CD4-positive, alpha-beta memory T cell (primary cell): ENCODE results near the gene PCSK6. TPM values are rescaled to one million over a fixed set of nuclear protein-coding genes. Genes with fewer than 3 reads are reported as not detected.
A peak's percentile ranks its signal among the peaks of the same experiment; 100 is the strongest.

Experiments used
- CTCF ChIA-PET: fragments of 350-600 bp; sonication (Branson Sonifier 250); formaldehyde crosslinking; loops from one replicate; lab custom pipeline; 2021; ENCODE audit warnings: inconsistent platforms; ENCODE audit not compliant: partially characterized antibody; lab: Charles Lee
- POLR2A ChIA-PET: fragments of 350-600 bp; sonication (Branson Sonifier 250); formaldehyde crosslinking; loops from one replicate; lab custom pipeline; 2021; ENCODE audit not compliant: partially characterized antibody; lab: Charles Lee
- DNase-seq, 5 donors: peaks; one replicate each; pipeline versions ENCODE4 v3.0.0 to v3.0.0-alpha.2; 2020 to 2022; ENCODE audit warnings: mixed read lengths in 1 of 5
- H3K27ac ChIP-seq: one replicate; pipeline ENCODE4 v1.7.0; 2013; ENCODE audit warnings: low read depth, low read length
- H3K27me3 ChIP-seq: 2 replicates; pipeline ENCODE4 v1.7.0; 2013; ENCODE audit warnings: mild to moderate bottlenecking, low read length, moderate library complexity; ENCODE audit not compliant: insufficient read depth
- H3K36me3 ChIP-seq: 2 replicates; pipeline ENCODE4 v1.7.0; 2013; ENCODE audit warnings: mild to moderate bottlenecking, low read length, moderate library complexity; ENCODE audit not compliant: insufficient read depth
- H3K4me1 ChIP-seq: 2 replicates; pipeline ENCODE4 v1.7.0; 2013; ENCODE audit warnings: mild to moderate bottlenecking, low read length, moderate library complexity; ENCODE audit not compliant: insufficient read depth
- H3K4me3 ChIP-seq, 2 donors: one replicate each; pipeline ENCODE4 v1.7.0; 2013; ENCODE audit warnings: low read length in 2 of 2, mild to moderate bottlenecking in 1 of 2
- H3K9me3 ChIP-seq, 2 donors: one replicate each; pipeline ENCODE4 v1.7.0; 2013; ENCODE audit warnings: low read length in 2 of 2, control low read depth in 1 of 2; ENCODE audit not compliant: control insufficient read depth in 1 of 2
- H3K27ac Mint-ChIP-seq, 7 donors: one replicate each; pipeline ENCODE4 v1.8.0; 2020 to 2021; ENCODE audit warnings: mixed read lengths in 7 of 7, mild to moderate bottlenecking in 6 of 7, inconsistent platforms in 3 of 7, moderate library complexity in 3 of 7
- H3K27me3 Mint-ChIP-seq, 2 donors: one replicate each; pipeline ENCODE4 v1.8.0; 2020 to 2021; ENCODE audit warnings: mixed read lengths in 2 of 2
- H3K36me3 Mint-ChIP-seq, 2 donors: one replicate each; pipeline ENCODE4 v1.8.0; 2020 to 2021; ENCODE audit warnings: mixed read lengths in 2 of 2, inconsistent platforms in 1 of 2, mild to moderate bottlenecking in 1 of 2
- H3K4me1 Mint-ChIP-seq, 4 donors: one replicate each; pipeline ENCODE4 v1.8.0; 2020 to 2021; ENCODE audit warnings: mixed read lengths in 4 of 4, mild to moderate bottlenecking in 1 of 4
- H3K4me3 Mint-ChIP-seq, 8 donors: one replicate each; pipeline ENCODE4 v1.8.0; 2020 to 2021; ENCODE audit warnings: mixed read lengths in 8 of 8, mild to moderate bottlenecking in 7 of 8, moderate library complexity in 6 of 8, inconsistent platforms in 3 of 8
- H3K9me3 Mint-ChIP-seq, 8 donors: one replicate each; pipeline ENCODE4 v1.8.0; 2020 to 2021; ENCODE audit warnings: mixed read lengths in 8 of 8, mild to moderate bottlenecking in 5 of 8, inconsistent platforms in 3 of 8, moderate library complexity in 1 of 8
- intact Hi-C: fragments of 100-400 bp; cut with micrococcal nuclease; formaldehyde crosslinking; loops from one replicate; pipeline ENCODE4 v1.15.1; 2023
- polyA plus RNA-seq, 2 donors: library from polyadenylated mRNA; unstranded; fragments of 300-500 nt; fragmentation: Illumina TruSeq; gene quantifications; one replicate each; pipeline ENCODE4 v1.2.3, GENCODE V29; 2021
- total RNA-seq, 2 experiments: library from RNA; stranded (reverse); gene quantifications; one replicate each; pipeline ENCODE4 v1.2.3, GENCODE V29; 2021

PCSK6 gene
- total and polyA plus RNA-seq, 4 experiments from 2014 or later: 0.08 to 0.53 (median 0.32) TPM

DNA sequence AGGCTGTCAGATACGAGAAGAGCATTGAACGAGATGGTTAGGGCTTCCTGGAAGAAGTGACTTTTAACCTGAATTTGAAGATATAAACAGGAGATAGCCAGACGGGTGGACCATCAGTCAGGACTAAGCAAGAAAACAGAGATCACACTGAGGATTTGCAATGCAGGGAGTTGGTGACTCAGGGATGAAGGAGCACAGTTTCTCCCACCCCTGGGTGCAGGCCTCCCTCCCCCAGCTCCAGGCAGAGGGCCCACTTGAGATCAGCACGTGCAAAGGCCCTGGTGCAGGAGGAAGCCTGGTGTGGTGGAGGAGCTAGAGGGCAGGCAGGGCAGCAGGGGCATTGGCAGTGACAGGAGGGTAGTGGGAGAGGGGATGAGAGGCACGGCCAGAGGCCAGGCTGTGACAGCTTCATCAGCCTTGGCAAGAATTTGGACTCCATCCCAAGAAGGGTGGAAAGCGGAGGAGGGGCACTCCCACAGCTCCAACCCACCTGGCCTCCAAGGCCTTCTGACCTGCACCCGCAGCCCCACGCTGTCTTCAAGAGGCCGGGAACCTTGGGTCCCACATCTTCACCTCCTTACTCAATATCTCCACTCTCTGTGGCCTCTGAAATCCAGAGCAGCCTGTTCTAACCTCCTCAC is 8.7 kb upstream of the PCSK6 start:
- intact Hi-C loops: no loop called here
- Histone ChIP-seq H3K4me3 (no peak overlapping the region), H3K36me3 (no peaks in the 10 kb centered on the region), H3K4me1 (peaks cover 5% of the 10 kb centered on the region), H3K27ac (no peak overlapping the region), H3K27me3 (peaks cover 7% of the 10 kb centered on the region), H3K9me3 (no peaks in the 10 kb centered on the region)
- Mint-ChIP-seq H3K27me3 (peaks cover 32 to 51% of the 10 kb centered on the region in 2 donors), H3K27ac (no peak overlapping the region), H3K4me1 (peaks cover 8 to 10% (median 9%) of the 10 kb centered on the region in 4 donors), H3K36me3 (no peaks in the 10 kb centered on the region), H3K4me3 (no peak overlapping the region), H3K9me3 (no peaks in the 10 kb centered on the region)
- DNase-seq: no peak
- CTCF ChIA-PET: no interaction called here
- POLR2A ChIA-PET: no interaction called here

DNA sequence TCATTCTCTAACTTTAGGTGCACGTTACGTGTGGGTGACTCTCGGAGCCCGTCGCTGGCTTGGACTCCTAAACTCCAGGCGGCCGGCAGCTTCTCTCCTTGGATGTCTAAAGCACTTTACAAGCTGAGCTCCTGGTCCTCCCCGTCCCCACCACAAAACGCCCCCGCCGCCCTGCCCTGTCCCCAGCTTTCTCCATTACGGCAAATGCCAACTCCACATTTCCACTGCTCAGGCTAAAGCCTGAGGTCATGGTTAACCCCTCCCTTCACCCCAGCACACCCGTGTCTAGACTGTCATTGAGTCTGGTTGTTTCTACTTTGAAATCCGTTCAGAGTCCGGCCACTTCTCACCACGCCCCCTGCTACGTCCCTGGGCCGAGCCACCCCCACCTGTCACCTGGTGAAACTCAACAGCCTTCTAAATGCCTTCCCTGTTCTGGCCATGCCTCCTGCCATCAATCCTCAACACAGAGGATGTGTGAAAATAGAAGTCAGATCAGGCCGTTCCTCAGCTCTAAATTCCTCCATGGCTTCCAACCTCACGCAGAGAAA is 8.1 kb upstream of the PCSK6 start:
- H3K27me3 Mint-ChIP-seq: peaks cover 32 to 51% of the 10 kb centered on the region in 2 donors
- no peak overlapping the region for H3K27ac Mint-ChIP-seq
- H3K4me1 ChIP-seq: peaks cover 5% of the 10 kb centered on the region
- H3K27ac ChIP-seq: no peak overlapping the region
- DNase-seq: no peak
- no peak overlapping the region for H3K4me3 Mint-ChIP-seq
- ChIA-PET CTCF (no interaction called here), POLR2A (no interaction called here)
- H3K9me3 ChIP-seq: no peaks in the 10 kb centered on the region
- no peaks in the 10 kb centered on the region for H3K36me3 Mint-ChIP-seq
- H3K4me3 ChIP-seq: no peak overlapping the region
- H3K36me3 ChIP-seq: no peaks in the 10 kb centered on the region
- H3K4me1 Mint-ChIP-seq: peaks cover 8 to 10% (median 9%) of the 10 kb centered on the region in 4 donors
- no peaks in the 10 kb centered on the region for H3K9me3 Mint-ChIP-seq
- intact Hi-C loops: no loop called here
- peaks cover 7% of the 10 kb centered on the region for H3K27me3 ChIP-seq

DNA sequence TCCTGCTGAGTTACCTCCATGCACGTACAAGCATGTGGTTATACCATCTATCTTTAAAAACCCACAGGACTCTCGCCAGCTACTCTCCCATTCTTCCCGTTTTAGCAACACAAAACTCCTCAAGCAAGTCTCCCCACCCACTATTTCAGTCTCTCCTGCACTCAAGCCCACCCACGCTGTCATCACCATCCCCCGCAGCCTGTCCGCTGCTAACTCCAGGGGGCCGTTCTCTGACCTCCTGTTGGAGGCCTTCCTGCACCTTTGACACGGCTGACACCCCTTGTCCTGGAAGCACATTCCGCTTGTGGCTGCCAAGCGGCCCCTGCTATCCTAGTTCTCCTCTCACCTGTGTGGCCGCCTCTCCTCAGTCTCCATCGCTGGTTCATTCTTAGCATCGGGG is 7.5 kb upstream of the PCSK6 start:
- Mint-ChIP-seq H3K4me1 (peaks cover 8 to 10% (median 9%) of the 10 kb centered on the region in 4 donors), H3K27ac (no peak overlapping the region), H3K4me3 (no peak overlapping the region), H3K9me3 (no peaks in the 10 kb centered on the region), H3K36me3 (no peaks in the 10 kb centered on the region), H3K27me3 (peaks cover 34 to 54% of the 10 kb centered on the region in 2 donors)
- CTCF ChIA-PET: no interaction called here
- POLR2A ChIA-PET: no interaction called here
- Histone ChIP-seq H3K4me1 (peaks cover 2% of the 10 kb centered on the region), H3K27ac (no peak overlapping the region), H3K4me3 (no peak overlapping the region), H3K36me3 (no peaks in the 10 kb centered on the region), H3K9me3 (no peaks in the 10 kb centered on the region), H3K27me3 (peaks cover 7% of the 10 kb centered on the region)
- no peak for DNase-seq
- intact Hi-C loops: no loop called here

DNA sequence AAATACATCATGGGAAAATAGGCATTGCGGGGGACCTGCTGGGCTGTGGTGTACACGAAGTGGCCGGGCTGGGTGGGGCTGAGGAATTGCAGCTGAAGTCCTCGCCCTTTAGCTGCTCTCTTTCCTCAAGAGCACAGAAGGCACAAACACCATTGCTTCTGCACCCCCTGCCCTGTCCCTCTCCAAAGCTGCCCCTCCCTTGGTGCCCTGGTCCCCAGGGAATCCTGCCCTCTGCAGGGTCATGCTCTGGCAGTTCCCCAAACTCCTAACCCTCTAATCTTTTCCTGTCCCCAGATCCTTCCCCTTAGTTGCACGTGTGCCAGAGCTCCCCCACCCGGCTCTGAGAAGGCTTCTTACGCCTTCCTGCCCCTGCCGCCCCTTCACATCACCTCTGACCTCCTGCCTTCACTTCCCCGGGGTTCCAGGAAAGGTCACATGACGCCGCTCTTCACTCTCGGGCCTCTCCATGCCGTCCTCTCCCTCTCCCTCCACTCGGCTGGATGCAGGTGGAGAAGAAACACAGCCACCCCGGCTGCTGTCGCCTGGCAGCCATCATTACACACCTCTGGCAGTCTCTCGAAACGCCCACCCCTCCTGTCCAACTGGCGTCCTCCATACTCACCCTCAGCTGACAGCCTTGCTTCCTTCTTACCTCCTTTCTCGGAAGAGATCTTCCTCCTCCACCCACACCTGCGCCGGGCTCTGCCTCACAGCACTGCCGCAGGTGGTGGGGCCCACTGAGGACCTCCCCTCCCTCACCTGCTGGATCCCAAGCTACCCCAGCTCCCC is 6.9 kb upstream of the PCSK6 start:
- peak overlapping the region in 1 of 8 donors; percentile 36 for H3K4me3 Mint-ChIP-seq
- ChIA-PET POLR2A (no interaction called here), CTCF (no interaction called here)
- Histone ChIP-seq H3K9me3 (no peaks in the 10 kb centered on the region), H3K27me3 (peaks cover 7% of the 10 kb centered on the region), H3K36me3 (no peaks in the 10 kb centered on the region), H3K4me1 (no peaks in the 10 kb centered on the region), H3K27ac (no peak overlapping the region), H3K4me3 (no peak overlapping the region)
- peaks cover 34 to 58% of the 10 kb centered on the region in 2 donors for H3K27me3 Mint-ChIP-seq
- DNase-seq: no peak
- peaks cover 6 to 10% (median 7%) of the 10 kb centered on the region in 4 donors for H3K4me1 Mint-ChIP-seq
- intact Hi-C loops: no loop called here
- H3K36me3 Mint-ChIP-seq: no peaks in the 10 kb centered on the region
- no peak overlapping the region for H3K27ac Mint-ChIP-seq
- no peaks in the 10 kb centered on the region for H3K9me3 Mint-ChIP-seq

DNA sequence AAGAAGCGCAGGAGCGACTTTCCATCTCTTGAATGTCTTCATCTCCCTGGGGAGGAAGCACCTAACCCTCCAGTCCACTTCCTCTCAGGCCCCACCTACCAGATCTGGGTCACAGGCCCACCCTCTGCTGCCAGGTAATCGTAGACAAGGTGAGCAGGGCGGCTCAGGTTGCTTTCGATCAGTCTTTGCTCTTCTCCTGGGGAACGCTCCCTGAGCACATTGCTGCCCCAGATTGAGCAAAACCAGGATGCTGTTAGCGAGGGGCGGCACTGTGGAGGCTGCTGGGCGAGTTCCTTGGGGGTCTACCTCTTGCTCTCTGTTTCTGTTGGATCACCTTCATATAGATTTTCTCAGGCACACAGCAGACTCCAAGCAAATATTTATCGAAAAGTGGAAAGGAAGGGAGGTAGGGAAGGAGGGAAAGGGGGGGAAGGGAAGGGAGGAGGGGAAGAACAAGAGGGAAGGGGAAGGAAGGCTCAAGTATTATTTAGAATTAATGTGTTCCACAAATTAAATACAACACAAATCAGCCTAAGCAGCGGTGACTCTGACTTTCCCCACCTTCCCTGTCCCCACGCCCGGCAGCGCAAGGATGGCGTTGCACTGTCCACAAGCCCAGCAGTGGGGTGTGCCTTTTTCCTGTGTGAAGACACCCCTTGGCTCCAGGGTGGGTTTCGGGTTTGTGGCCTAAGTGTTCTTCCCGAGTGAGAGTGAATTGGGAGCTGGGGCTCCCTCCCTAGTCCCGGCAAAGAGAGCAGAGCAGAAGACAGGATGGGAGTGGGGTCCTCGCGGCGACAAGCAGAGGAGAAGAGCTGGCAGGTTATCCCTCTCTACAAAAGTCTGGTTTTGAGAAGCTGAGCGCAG is 6.1 kb upstream of the PCSK6 start:
- no peak overlapping the region for H3K4me3 Mint-ChIP-seq
- Histone ChIP-seq H3K36me3 (no peaks in the 10 kb centered on the region), H3K9me3 (no peaks in the 10 kb centered on the region), H3K4me3 (no peak overlapping the region), H3K27me3 (peaks cover 10% of the 10 kb centered on the region), H3K27ac (no peak overlapping the region), H3K4me1 (no peaks in the 10 kb centered on the region)
- H3K27ac Mint-ChIP-seq: no peak overlapping the region
- intact Hi-C loops: no loop called here
- CTCF ChIA-PET: interaction anchor here (1.9 kb wide), 1 partner anchor 9 kb away, joined by 4 read pairs; no protein-coding TSS in a partner anchor
- no peaks in the 10 kb centered on the region for H3K9me3 Mint-ChIP-seq
- H3K27me3 Mint-ChIP-seq: peaks cover 41 to 63% of the 10 kb centered on the region in 2 donors
- POLR2A ChIA-PET: no interaction called here
- H3K4me1 Mint-ChIP-seq: peaks cover 0 to 10% (median 5%) of the 10 kb centered on the region in 4 donors
- DNase-seq: no peak
- H3K36me3 Mint-ChIP-seq: no peaks in the 10 kb centered on the region

DNA sequence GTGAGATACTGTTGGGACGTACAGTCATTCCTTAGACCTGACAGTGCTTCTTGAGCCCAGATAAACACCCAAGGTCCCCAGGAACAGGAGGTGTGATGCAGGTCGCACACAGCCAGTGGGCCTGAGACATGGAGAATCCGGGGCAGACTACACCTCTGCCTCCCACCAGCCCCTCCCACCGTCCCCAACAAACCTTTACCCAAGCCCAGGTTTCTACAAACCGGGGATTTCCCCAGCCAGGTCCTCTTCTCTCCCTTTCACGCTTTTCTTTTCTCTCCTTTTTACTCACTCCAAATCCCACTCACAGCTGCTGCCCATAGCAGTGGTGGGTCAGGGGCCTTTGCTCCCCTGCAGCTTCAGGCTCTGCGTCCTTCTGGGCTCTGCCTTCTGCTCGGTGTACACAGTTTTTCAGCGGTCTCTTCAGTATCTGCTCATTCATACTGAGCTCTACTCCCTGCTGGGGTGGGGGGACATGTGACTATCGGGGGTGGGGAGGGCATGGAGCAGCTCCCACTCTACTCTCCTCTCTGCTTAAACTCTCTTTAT is 4.8 kb upstream of the PCSK6 start:
- no peak for DNase-seq
- peak overlapping the region in 1 of 7 donors; percentile 80 for H3K27ac Mint-ChIP-seq
- peaks cover 4 to 10% (median 6%) of the 10 kb centered on the region in 4 donors for H3K4me1 Mint-ChIP-seq
- no peaks in the 10 kb centered on the region for H3K36me3 Mint-ChIP-seq
- no peaks in the 10 kb centered on the region for H3K4me1 ChIP-seq
- no peaks in the 10 kb centered on the region for H3K36me3 ChIP-seq
- H3K4me3 Mint-ChIP-seq: no peak overlapping the region
- POLR2A ChIA-PET: no interaction called here
- intact Hi-C loops: no loop called here
- H3K27ac ChIP-seq: no peak overlapping the region
- H3K27me3 Mint-ChIP-seq: peaks cover 44 to 60% of the 10 kb centered on the region in 2 donors
- CTCF ChIA-PET: interaction anchor here (1.9 kb wide), 1 partner anchor 11 kb away, joined by 4 read pairs; no protein-coding TSS in a partner anchor
- no peaks in the 10 kb centered on the region for H3K9me3 Mint-ChIP-seq
- H3K9me3 ChIP-seq: no peaks in the 10 kb centered on the region
- peaks cover 12% of the 10 kb centered on the region for H3K27me3 ChIP-seq
- H3K4me3 ChIP-seq: no peak overlapping the region
